ENCODE measurements around the gene ATXN3.

ATXN3 gene

DNA sequence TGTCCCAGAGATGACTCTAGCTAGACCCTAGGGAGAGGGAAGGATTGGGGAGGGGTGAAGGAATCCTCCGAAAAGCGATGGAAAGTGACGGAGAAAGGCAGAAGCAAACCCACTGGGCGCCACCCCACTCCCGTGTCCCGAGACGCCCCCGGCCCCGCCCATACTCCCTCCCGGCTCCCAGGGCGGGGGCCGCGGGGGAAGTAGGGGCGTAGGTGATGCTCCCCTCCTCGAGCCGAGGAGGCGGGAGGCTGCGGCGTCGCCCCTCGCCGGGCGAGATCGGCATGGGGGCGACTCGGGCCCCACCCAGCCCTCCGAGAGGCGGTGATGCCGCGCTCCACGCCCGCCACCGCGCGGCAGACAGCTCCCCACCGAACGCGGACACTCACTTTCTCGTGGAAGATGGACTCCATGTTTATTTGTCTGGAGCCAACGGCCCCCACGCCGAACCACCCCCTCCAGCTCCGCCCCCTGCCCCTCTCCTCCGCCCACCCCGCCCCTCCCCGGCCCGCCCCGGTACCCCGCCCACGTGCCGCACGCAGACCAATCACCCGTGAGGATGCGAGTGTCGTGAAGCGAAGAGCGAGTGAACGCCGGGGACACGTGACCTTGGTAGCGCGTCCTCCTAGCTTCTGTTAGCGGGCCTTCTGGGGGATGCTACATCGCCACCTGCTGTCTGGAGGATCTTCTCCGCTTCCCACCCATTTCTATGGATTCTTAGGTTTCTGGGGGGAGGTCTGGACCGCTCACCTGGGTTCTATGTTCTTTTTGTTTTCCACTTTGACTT lies at the start of gene ATXN3:
Gene ATXN3 (minus strand): TSS at position 440 of the 784 bp plus-strand sequence. CDS start 30 bp downstream, at position 410.
- DNase-seq (ENCODE audit: low read depth in 3 of 3, low spot score in 1 of 3) = peak; percentile 89 to 90 (median 89)

DNA sequence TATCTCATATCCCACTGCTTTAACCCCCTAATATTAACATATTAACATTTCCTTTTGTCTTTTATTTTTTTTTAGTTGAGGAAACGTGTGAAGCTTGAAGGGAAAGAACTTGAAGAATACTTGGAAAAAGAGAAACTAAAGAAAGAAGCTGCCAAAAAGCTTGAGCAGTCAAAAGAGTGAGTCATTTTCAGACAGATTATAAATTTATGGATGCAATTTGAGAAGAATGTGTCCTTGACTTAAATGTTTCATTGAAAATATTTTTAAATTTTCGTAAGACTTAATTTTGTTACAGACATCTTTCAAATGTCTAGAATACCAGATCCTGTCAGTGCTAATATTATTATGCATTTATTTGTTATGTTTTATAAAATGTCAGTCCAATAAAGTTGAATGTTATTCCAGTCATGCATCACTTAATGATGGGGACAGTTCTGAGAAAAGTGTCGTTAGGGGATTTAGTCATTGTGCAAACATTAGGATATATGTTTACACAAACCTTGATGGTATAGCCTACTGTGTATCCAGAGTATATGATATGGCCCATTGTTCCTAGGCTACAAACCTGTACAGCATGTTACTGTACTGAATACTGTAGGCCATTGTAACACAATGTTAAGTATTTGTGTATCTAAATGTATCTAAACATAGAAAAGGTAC lies 48.0 kb upstream of the ATXN3 start:
- DNase-seq (ENCODE audit: low read depth in 3 of 3, low spot score in 1 of 3) = no peak

DNA sequence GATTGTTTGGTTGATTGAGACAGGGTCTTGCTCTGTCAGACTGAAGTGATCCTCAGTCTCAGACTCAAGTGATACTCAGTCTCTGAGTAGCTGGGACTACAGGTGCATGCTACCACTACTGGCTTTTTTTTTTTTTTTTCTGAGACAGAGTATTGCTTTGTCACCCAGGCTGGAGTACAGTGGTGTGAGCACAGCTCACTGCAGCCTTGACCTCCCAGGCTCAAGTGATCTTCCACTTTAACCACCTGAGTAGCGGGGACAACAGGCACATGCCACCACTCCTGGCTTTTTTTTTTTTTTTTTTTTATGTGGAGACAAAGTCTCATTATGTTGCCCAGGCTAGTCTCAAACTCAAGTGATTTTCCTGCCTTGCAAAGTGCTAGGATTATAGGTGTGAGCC lies 47.2 kb upstream of the ATXN3 start:
- DNase-seq (ENCODE audit: low read depth in 3 of 3, low spot score in 1 of 3) = no peak

DNA sequence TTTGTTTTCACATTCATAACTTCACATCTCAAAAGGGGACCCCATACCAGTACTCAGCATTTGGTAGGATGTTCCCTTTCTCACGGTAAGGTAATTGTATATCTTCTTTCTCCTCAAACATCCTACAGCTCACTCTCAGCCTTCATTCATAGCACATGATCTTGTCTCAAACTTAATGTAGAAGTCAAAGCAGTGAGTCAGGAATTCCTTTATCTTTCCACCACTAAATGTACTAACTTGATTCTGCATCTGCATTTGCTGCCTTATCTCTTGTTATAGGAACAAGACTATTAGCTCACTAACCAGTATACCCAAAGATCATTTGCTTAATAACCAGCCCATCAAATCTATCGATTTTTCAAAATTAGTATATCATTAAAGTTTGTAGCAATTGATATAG lies 38.3 kb upstream of the ATXN3 start:
- no peak for DNase-seq (ENCODE audit: low read depth in 3 of 3, low spot score in 1 of 3)

DNA sequence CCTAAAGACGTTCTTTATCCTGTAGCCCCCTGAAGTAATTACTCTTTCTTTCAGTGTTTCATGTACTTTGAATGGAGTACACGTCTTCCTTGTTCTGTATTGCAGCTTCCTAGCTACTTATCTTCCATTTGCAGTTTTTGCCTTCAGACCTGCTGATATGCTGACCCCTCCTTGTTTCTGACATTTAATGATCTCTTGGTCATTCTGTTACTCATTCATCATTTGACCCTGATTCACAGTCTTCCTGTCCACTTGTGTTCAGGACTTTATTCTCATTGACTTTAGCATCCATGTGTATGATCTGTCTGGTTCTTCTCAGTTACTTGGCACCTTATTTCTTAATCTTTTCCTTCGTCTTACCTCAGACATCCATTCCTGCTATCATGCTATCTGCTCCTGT lies 37.6 kb upstream of the ATXN3 start:
- no peak for DNase-seq (ENCODE audit: low read depth in 3 of 3, low spot score in 1 of 3)

DNA sequence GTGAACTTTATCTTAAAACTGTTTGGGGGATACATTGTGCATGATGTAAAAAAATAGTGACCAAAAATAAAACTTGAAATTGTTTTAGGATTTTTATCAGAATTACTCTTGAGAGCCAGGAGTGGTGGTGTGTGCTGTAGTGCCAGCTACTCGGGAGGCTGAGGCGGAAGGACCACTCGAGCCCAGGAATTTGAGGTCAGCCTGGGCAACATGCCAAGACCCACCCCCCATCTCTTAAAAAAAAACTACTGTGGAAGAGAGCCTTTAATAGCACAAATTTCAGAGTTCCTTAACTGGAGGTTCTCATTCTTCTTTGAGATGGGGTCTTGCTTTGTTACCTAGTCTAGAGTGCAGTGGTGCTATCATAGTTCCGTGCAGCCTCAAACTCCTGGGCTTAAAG lies 36.9 kb upstream of the ATXN3 start:
- DNase-seq (ENCODE audit: low read depth in 3 of 3, low spot score in 1 of 3) = no peak

DNA sequence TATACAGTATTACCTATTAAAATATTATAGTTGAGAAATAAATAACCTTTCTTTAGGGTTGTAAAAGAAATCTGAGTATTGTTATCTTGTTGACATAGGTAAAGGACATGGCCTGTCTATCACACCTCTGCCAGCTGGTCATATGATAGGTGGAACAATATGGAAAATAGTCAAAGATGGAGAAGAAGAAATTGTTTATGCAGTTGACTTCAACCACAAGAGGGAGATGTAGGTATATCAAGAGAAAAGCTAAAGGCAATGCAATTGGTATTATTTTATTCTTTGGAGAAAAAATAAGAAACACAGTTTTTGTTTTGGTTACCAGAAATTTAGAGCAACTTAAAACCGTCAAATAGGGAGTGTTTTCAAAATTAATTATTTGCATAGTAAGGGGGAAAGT lies 28.9 kb upstream of the ATXN3 start:
- DNase-seq (ENCODE audit: low read depth in 3 of 3, low spot score in 1 of 3) = no peak

DNA sequence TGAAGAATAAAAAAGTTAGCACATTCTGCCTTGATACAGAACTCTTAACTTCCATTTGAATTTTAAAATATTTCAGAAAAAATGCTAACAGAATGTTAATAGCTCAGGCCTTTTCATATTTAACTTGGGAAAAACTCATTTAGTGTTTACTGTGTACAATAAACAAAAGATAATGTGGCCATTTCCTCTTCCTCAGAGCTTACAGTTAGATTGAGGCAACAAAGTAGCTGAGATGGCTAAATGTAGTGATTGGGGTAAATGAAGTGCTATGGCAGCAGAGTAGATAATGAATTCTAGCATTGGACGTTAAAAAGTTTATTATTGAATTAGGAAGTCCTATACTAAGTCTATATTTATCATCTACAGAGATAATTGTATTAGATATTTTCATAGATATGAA lies 28.1 kb upstream of the ATXN3 start:
- no peak for DNase-seq (ENCODE audit: low read depth in 3 of 3, low spot score in 1 of 3)

DNA sequence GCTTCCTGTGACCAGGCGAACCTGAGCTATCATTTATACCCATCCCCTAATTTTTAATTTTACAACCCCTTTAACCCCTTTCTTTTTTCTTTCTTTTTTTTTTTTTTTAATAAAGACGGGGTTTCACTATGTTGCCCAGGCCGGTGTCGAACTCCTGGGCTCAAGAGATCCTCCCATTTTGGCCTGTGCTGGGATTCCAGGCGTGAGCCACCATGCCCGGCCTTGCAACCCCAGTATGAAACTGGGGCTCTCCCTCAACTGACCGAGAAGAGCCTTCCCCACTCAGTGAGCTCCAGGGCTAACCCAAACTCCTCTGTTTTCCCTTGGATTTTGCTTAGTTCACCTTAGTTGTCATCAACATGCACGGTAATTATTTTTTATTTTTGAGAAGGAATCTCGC lies 16.4 kb upstream of the ATXN3 start:
- DNase-seq (ENCODE audit: low read depth in 3 of 3, low spot score in 1 of 3) = no peak

DNA sequence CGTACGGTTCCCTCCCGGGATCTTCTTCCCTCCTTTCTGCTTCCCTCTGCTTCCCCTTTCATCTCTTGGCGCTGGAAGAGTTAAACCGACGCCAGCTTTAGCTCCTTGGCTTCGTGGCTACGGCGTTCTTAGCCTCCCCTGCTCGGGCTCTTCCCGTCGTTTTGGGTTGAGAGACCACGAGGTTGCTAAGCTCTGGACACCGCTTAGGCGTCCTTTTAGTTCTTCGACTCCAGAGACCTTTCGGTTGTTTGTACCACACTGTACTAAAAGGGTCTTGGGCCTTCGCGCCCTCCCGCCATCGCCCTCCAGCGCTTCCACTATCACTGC lies 15.9 kb upstream of the ATXN3 start:
- no peak for DNase-seq (ENCODE audit: low read depth in 3 of 3, low spot score in 1 of 3)

DNA sequence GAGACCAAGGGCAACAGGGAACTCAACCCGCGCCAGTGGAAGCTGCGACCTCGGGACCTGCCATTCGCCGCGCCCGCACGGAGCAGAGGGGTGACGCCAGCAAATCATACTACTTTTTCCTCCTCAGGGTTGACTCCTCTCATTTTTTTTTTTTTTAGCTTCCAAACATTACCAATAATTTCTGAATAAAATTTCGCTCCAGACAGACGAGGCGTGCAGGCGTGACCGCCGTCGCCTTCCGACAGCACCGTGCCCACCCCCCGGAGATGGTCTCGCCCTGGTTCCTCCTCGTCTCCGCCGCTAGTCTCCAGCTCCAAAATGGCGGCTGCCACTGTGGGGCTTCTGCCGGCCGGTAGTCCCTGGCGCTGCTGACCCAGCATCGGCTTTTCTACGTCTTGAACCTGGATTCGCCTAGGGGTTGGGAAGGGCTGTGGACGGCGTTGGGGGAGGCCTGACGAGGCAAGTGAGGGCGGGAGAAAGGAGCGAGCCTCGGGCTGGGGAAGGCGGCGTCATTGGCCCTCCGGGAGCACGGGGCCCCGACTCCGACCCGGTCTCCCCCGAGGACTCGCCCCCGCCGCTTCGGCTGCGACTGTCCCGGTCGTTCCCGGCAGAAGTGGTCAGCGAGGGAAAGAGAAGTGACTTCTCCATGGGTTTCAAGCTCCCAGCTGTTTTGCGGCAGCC lies 15.4 kb upstream of the ATXN3 start, which contains the start of the genes CPSF2 and NDUFB1:
Gene CPSF2 (plus strand): TSS at position 300 of the 681 bp plus-strand sequence. CDS start 9,016 bp downstream, outside the sequence.
Gene NDUFB1 (minus strand): TSS at position 37 of the 681 bp plus-strand sequence. CDS start 4,069 bp downstream, outside the sequence.
- peak; percentile 55 to 79 (median 62) for DNase-seq (ENCODE audit: low read depth in 3 of 3, low spot score in 1 of 3)

DNA sequence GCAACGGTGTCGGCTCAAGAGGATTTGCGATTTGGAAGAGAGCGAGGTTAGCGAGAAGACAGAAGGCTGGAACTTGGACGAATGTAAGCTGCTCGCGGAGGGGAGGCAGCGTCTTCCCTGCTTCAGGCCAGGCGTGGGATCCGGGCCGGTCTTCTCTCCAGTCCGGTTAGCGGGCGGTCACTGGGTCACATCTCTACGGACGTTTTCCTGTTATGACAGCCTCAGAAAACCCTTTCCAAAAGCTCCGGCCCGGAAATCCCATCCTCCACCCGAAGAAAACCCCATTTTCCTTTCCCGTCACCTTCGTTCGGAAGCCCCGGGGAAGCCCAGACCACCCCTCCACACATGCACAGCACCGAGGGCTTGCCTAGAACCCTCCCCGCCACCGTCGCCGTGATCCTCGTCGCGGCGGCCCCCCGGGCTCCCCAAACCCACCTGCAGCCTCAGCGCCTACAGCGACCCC lies 14.9 kb upstream of the ATXN3 start:
- peak in 1 of 3 donors; percentile 17 for DNase-seq (ENCODE audit: low read depth in 3 of 3, low spot score in 1 of 3)

DNA sequence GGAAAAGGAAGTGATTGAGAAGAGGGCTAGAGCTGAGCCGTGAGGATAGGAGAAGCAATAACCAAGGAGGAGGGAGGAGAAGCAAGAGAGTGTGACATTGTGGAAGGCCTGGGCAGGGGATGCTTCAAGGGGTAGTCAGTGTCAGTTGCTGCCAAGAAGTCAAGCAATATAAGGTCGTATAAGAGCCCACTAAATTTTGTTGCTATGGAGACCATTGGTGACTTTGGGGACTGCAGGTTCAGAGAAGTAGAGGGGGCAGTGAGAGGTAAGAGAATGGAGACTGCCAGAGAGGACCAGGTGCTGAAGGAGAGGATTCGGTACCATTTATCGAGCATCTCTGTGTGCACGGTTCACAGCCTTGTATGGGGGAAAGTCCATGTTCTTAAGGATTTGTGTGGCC lies 3.1 kb upstream of the ATXN3 start:
- no peak for DNase-seq (ENCODE audit: low read depth in 3 of 3, low spot score in 1 of 3)

DNA sequence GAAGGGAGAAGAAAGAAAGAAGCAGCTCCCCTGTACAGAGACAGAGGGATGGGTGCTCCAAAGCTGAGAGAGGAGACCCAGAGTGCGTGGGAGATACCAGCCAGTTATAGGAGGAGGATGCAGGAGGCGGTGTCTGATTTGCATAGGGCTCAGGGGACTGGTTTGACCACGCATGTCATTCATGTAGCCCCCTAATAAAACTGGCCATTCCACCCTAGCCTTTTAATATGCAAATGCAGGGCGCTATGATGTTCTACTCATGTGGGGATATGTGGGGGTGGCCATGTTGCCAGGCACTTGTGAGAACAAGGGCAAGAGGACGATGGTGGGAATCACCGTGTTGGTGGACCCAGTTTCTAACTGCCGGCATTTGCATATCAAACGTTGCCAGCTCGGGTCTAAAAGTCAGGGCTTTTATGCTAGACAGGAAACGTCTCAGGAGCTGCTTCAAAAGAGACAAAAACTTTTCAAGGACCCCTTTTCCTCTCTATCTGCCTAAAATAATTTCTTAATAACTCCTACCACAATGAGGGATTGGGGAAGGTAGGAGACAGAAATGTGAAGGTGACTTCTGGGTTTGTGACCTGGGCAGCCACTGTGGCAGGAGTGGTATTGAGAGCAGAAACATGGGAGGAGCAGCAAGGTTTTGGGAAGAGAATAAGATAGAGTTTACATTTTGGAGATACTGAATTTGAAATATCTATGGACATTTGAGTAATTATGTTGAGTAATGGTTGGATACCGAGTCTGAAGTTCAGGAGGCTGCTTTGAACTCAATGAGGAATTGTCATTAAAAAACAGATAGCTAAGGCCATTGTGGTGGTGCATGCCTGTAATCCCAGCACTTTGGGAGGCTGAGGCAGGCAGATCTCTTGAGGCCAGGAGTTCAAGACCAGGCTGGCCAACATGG lies 2.2 kb upstream of the ATXN3 start:
- DNase-seq (ENCODE audit: low read depth in 3 of 3, low spot score in 1 of 3) = no peak

DNA sequence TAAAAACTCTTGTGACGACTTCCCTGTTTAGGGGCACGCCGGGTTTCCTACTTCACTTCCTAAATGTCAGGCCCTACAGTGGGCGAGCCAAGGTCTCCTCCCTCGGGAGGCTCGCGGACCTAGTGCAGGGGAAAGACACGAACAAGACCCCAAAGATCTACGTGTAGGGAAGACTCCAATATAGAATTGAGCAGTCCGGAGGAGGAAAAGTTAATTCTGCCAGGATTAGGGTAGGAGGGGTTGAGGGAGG lies 564 bp downstream of the ATXN3 start:
- DNase-seq (ENCODE audit: low read depth in 3 of 3, low spot score in 1 of 3) = no peak

DNA sequence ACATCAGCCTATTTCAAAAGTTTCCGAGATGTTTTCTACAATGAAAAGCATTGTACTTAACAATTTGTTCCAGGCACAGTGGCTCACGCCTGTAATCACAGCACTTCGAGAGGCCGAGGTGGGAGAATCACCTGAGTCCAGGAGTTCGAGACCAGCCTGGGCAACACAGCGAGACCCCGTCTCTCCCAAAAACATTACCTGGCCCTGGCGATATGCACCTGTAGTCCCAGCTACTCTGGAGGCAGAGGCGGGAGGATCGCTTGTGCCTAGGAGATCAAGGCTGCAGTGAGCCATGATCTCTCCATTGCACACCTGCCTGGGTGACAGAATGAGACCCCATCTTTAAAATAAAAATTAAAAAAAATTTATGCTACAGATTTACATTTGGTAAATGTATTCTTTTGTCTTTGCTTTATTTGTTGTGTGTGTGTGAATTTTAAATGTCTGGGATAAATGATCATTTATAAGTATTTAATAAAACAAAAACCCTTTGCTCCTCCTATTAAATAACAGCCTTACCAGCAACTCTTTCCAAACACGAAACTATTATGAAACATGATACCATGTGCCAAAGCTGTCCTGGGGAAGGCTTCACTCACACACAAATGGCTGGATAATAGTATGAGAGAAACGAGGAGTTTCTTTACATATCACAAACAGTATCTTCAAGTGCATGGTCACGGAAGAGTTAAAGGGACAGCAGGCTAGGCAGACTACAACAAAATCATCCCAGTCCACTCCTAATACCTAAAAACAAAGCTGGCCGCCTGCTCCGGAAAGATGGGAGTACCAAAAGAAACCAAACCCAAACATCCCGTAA lies 1.1 kb downstream of the ATXN3 start:
- DNase-seq (ENCODE audit: low read depth in 3 of 3, low spot score in 1 of 3) = no peak

DNA sequence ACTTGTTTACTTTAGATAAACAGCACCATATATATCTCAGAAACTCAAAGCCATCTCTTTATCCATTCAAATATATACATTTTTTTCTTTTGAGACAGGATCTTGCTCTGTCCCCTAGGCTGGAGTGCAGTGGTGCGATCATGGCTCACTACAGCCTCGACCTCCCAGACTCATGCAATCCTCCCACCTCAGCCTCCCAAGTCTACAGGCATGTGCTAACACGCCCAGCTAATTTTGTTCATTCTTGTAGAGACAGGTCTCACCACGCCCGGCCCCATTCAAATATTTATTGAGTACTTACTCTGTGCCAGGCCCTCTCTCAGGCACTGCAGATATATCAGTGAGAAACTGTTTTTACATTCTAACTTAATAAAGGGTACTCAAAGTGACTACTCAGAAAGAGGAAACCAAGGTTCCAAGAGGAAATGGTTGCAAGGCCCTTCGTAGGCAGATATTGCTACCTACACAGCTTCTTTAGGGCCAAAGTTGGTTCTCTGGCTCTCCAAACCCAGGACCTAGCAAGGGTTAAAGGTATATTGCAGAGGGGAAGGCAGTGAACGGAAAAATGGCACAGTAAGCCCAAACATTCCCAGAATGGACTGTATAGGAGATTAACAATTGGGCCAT lies 2.9 kb downstream of the ATXN3 start:
- DNase-seq (ENCODE audit: low read depth in 3 of 3, low spot score in 1 of 3) = no peak

DNA sequence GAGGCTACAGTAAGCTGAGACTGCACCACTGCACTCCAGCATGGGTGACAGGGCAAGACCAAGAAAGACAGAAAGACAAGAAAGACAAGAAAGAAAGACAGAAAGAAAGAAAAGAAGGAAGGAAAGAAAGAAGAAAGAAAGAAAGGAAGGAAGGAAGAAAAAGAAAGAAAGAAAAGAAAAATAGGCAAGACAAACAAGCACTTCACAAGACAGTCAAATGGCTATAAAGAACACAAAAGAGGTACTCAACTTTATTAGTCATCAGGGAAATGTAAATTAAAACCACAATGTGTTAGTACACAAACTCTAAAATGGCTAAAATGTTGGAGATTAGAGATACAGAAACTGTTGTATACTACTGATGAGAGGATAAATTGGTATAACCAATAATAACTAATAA lies 6.6 kb downstream of the ATXN3 start:
- DNase-seq (ENCODE audit: low read depth in 3 of 3, low spot score in 1 of 3) = no peak

DNA sequence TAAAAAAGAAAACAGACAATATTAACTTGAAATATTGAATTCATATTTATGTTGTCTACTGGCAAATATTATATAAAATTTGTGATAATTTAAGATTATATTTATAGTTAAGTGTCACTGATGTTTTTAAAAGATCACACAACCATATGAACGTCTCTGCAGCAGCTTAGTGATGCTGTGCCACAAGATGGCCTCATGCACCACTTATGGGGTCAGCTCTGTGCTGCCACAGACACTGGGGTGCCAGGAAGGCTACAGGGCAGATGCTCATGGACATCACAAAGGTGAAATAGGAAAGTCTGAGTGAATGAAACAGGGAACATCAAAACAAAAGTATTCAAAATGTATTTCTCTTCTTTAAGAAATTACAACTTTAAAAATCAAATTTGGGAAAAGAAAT lies 13.1 kb downstream of the ATXN3 start:
- DNase-seq (ENCODE audit: low read depth in 3 of 3, low spot score in 1 of 3) = no peak

DNA sequence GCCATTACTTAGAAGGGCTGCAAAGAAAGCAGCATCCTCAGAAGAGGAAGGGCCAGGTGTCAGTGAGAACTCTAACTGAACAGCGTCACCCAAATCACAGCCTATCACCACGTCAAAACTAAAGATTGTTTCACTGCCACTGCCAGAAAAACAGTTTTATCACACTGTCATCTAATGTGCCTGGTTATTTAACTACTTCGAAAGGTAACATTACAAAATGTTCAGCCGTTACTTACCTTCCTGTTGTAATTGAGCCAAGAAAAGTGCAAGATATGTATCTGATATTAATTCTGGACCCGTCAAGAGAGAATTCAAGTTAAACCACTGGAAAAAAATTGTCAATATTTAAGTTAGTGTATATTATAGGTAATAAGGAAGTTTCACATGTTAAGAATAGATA lies 17.9 kb downstream of the ATXN3 start:
- DNase-seq (ENCODE audit: low read depth in 3 of 3, low spot score in 1 of 3) = no peak

All from stimulated activated CD4-positive, alpha-beta T cell treated with anti-CD3 and anti-CD28 coated beads, TNF-alpha, amount 100 ng/mL, for 1 hour (primary cell).